ENCODE results near the gene GALNT2.

GALNT2 gene

DNA sequence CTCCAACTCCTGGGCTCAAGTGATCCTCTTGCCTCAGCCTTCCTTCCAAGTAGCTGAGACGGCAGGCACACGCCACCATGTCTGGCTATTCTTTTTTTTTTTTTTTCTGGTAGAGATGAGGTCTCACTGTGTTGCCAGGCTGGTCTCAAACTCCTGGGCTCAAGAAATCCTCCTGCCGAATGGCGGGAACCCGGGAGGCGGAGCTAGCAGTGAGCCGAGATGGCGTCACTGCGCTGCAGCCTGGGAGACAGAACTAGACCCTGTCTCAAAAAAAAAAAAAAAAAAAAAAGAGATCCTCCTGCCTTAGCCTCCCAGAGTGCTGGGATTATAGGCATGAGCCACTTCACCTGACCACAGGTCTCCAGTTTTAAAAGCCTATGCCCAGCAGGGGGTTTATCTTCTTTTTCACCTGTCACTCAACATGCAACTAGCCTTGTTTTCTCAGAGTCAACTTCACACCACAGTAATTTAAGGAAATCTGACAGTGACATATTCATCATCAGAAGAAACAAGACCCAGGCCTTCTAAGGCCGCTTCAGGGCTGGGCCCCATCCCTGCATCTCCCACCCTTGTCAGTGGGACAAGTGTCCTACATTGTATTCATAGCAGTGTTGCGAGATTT, 38.3 kb upstream of the GALNT2 start:
- no peak for DNase-seq (ENCODE audit: low read depth)
- TF ChIP-seq CTCF (IDR thresholded peaks at IDR 0.05; ENCODE audit: control insufficient read depth, extremely low read depth, insufficient read depth): no peak
- no peak overlapping the region for H3K4me3 ChIP-seq (ENCODE audit: low read depth, low read length)

GRCh38 chr1:230029244-230029941, 37.6 kb upstream of the GALNT2 start:
- no peak for TF ChIP-seq CTCF (IDR thresholded peaks at IDR 0.05; ENCODE audit: control insufficient read depth, extremely low read depth, insufficient read depth)
- H3K4me3 ChIP-seq (ENCODE audit: low read depth, low read length): no peak overlapping the region
- DNase-seq (ENCODE audit: low read depth): no peak

GRCh38 chr1:230030122-230030821, 36.8 kb upstream of the GALNT2 start:
- no peak for DNase-seq (ENCODE audit: low read depth)
- no peak overlapping the region for H3K4me3 ChIP-seq (ENCODE audit: low read depth, low read length)
- TF ChIP-seq CTCF (IDR thresholded peaks at IDR 0.05; ENCODE audit: control insufficient read depth, extremely low read depth, insufficient read depth): no peak

DNA sequence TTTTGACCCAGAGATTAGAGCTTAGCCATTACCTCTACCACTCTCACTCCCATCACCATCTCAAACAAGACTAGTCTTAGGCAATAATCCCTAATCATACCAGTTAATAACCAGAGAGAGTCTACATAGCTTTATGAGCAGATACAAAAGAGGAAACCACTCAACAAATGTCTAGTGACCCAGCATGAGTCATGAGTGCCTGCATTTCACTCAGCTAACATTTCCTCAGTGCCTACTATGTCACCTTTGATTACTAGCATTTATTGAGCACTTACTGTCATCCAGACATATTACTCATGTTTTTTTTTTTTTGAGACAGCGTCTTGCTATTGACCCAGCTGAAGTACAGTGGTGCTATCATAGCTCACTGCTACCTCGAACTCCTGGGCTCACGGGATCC, 35.9 kb upstream of the GALNT2 start:
- H3K4me3 ChIP-seq (ENCODE audit: low read depth, low read length): no peak overlapping the region
- no peak for TF ChIP-seq CTCF (IDR thresholded peaks at IDR 0.05; ENCODE audit: control insufficient read depth, extremely low read depth, insufficient read depth)
- DNase-seq (ENCODE audit: low read depth): no peak

DNA sequence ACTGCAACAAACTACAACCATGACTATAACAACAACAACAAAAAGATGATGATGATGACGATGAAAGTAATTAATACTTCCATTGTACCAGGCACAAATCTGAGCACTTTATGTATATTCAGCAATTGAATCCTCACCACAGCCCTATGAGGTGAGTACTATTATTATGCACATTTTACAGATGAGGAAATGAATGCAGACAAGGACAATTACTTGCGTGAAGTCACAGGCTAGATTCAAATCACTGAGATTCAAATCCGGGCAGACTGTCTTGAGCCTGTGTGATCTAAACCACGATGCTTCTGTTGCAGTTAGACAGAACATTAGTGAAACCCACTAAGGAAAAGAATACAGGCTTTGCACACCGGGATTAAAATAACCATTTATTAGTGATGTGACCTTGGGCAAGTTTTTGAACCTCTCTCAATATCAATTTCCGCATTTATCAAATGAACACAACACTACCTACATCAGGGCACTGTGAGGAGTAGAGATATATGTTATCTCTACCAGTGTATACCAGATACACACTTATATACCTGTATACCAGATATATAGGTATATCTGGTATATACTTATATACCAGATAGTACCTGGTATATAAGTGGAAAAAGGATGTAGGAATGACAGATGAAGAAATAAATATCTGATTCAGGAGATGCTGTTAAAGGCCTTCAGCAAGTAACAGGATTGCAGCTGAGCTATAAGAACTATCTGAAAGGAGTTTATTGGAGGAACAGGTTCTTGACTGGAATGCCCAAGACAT, 34.3 kb upstream of the GALNT2 start:
- no peak overlapping the region for H3K4me3 ChIP-seq (ENCODE audit: low read depth, low read length)
- no peak for DNase-seq (ENCODE audit: low read depth)
- TF ChIP-seq CTCF (IDR thresholded peaks at IDR 0.05; ENCODE audit: control insufficient read depth, extremely low read depth, insufficient read depth): no peak

DNA sequence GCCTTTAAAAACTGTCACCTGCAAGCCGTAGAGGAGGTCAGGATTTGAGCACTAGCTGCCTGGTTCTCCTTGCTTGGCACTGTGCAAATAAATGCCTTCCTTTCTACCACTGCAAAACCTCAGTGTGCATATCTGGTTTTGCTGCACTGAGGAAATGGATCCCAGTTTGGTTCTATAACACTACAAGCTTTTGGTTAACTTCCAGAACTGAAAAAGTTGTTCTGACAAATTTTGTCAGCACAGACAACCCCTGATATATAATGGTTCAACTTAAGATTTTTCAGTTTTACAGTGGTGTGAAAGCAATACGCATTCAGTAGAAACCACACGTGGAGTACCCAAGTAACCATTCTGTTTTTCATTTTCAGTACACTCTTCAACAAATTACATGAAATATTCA, 29.8 kb upstream of the GALNT2 start:
- H3K4me3 ChIP-seq (ENCODE audit: low read depth, low read length): no peak overlapping the region
- DNase-seq (ENCODE audit: low read depth): no peak
- TF ChIP-seq CTCF (IDR thresholded peaks at IDR 0.05; ENCODE audit: control insufficient read depth, extremely low read depth, insufficient read depth): no peak
